Raji (cell line): Measurements from ENCODE around the gene TYW1.

Experiments used
- POLR2A ChIP-seq: IDR thresholded peaks from 2 replicates; pipeline ENCODE4 v1.6.1; 2011; ENCODE audit warnings: low read depth, low read length, control low read depth; ENCODE audit not compliant: insufficient read depth

The TYW1 gene

GRCh38 chr7:67210567-67210966, 213.9 kb downstream of the TYW1 start:
- TF ChIP-seq POLR2A: no peak

GRCh38 chr7:67251986-67252558, 255.4 kb downstream of the TYW1 start:
- TF ChIP-seq POLR2A: no peak

GRCh38 chr7:67267914-67268313, 271.3 kb downstream of the TYW1 start:
- TF ChIP-seq POLR2A: no peak
